Progenitor cell of endocrine pancreas (in vitro differentiated cells): ENCODE results near the gene ZYX. TPM values are rescaled to one million over a fixed set of nuclear protein-coding genes. Genes with fewer than 3 reads are reported as not detected.

Source experiments
- DNase-seq: peaks from one replicate; pipeline ENCODE4 v3.0.0; 2021; ENCODE audit warnings: low spot score; ENCODE audit not compliant: unreplicated experiment
- H3K27ac Mint-ChIP-seq: 2 replicates; pipeline ENCODE4 v1.8.0; 2021; ENCODE audit warnings: mild to moderate bottlenecking, moderate library complexity, mixed read lengths
- H3K27me3 Mint-ChIP-seq: 2 replicates; pipeline ENCODE4 v1.8.0; 2021; ENCODE audit warnings: mixed read lengths
- H3K36me3 Mint-ChIP-seq: 2 replicates; pipeline ENCODE4 v1.8.0; 2022; ENCODE audit warnings: mixed read lengths; ENCODE audit not compliant: insufficient read depth
- H3K4me1 Mint-ChIP-seq: 2 replicates; pipeline ENCODE4 v1.8.0; 2021; ENCODE audit warnings: low read depth, mixed read lengths
- H3K4me3 Mint-ChIP-seq: 2 replicates; pipeline ENCODE4 v1.8.0; 2021; ENCODE audit warnings: low read depth, mild to moderate bottlenecking, moderate library complexity, mixed read lengths
- H3K9me3 Mint-ChIP-seq: 2 replicates; pipeline ENCODE4 v1.8.0; 2021; ENCODE audit warnings: low read depth, mixed read lengths
- total RNA-seq: library from RNA; stranded (reverse); gene quantifications from 2 replicates; pipeline ENCODE4 v1.2.1, GENCODE V29; 2021
- TF ChIP-seq, protein P1 (sequence below): fragments of 200-600 bp; sonication (generic); IDR thresholded peaks from one replicate; pipeline ENCODE4 v1.5.0; 2021; ENCODE audit warnings: antibody characterized with exemption, mild to moderate bottlenecking; ENCODE audit not compliant: unreplicated experiment

ZYX gene
- total RNA-seq, 1 donor from 2014 or later = 69.0 TPM

DNA sequence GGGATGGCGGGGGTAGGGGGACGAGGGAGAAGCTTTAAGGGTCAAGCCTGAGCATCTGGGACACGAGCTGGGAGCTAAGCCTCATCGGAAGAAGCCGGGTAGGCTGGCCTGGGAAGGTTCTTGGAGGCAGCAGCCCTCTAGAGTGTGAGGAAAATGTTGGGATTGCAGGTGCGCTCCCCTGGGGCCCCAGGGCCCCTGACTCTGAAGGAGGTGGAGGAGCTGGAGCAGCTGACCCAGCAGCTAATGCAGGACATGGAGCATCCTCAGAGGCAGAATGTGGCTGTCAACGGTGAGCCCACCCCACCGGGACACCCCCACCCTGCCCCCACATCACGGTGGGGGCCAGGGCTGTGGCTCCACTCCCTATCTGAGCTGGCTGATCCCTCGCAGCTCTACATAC is 6.9 kb downstream of the ZYX start:
- Mint-ChIP-seq H3K4me1 (peaks cover under 1% of the 10 kb centered on the region), H3K27ac (no peak overlapping the region), H3K36me3 (peaks cover 12% of the 10 kb centered on the region), H3K4me3 (no peak overlapping the region), H3K9me3 (no peaks in the 10 kb centered on the region), H3K27me3 (no peaks in the 10 kb centered on the region)
- TF ChIP-seq, protein P1, sequence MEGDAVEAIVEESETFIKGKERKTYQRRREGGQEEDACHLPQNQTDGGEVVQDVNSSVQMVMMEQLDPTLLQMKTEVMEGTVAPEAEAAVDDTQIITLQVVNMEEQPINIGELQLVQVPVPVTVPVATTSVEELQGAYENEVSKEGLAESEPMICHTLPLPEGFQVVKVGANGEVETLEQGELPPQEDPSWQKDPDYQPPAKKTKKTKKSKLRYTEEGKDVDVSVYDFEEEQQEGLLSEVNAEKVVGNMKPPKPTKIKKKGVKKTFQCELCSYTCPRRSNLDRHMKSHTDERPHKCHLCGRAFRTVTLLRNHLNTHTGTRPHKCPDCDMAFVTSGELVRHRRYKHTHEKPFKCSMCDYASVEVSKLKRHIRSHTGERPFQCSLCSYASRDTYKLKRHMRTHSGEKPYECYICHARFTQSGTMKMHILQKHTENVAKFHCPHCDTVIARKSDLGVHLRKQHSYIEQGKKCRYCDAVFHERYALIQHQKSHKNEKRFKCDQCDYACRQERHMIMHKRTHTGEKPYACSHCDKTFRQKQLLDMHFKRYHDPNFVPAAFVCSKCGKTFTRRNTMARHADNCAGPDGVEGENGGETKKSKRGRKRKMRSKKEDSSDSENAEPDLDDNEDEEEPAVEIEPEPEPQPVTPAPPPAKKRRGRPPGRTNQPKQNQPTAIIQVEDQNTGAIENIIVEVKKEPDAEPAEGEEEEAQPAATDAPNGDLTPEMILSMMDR = no peak
- no peak for DNase-seq

DNA sequence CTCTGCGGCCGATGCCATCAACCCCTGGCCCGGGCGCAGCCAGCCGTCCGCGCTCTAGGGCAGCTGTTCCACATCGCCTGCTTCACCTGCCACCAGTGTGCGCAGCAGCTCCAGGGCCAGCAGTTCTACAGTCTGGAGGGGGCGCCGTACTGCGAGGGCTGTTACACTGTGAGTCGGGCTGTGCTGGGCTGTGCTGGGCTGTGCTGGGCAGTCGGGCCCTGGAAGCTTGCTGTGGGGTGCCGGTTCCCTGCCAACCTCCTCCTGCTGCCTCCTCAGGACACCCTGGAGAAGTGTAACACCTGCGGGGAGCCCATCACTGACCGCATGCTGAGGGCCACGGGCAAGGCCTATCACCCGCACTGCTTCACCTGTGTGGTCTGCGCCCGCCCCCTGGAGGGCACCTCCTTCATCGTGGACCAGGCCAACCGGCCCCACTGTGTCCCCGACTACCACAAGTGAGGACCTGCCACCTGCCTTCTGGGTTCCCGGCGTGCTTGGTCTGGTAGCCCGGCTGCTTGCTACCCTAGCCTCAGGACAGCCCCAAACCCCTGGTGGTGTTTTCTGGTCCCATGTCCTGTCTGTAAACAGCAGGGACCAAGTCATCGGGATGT is 7.5 kb downstream of the ZYX start:
- TF ChIP-seq, protein P1 = no peak
- Mint-ChIP-seq H3K27me3 (no peaks in the 10 kb centered on the region), H3K4me1 (no peaks in the 10 kb centered on the region), H3K4me3 (no peak overlapping the region), H3K27ac (no peak overlapping the region), H3K9me3 (no peaks in the 10 kb centered on the region), H3K36me3 (peaks cover 12% of the 10 kb centered on the region)
- no peak for DNase-seq

DNA sequence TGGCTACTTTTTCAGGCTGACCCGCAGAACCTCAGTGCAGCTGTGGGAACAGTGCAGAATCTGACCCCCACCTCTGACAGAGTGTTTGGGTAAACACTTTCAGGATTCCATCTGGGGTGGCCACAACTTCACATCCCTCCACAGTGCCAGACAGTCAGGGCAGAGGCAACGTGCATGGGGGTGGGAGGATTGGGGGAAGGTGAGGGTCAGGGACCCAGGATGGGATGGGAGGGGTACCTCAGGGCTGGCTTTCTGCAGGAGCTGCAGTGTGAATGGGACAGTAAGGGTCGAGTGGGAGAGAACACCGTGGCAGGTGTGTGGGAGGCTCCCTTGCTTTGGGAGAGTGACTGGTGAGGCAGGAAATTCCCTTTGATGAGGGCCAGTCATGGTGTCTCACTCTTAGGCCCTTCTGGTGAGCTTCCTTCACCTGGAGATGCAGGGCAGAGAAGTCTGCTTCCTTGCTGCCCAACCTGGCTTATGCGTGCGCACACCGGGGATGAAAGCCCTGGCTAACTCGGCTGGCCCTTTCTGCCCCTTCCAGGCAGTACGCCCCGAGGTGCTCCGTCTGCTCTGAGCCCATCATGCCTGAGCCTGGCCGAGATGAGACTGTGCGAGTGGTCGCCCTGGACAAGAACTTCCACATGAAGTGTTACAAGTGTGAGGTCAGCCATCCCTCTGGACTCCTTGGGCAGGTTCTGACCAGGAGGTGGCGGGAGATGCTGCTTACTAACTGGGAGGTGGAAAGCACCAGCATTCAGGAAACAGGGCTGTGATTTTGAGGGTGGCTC is 8.4 kb downstream of the ZYX start:
- H3K9me3 Mint-ChIP-seq = no peaks in the 10 kb centered on the region
- no peak for DNase-seq
- no peak overlapping the region for H3K4me3 Mint-ChIP-seq
- H3K27me3 Mint-ChIP-seq = no peaks in the 10 kb centered on the region
- peaks cover 14% of the 10 kb centered on the region for H3K36me3 Mint-ChIP-seq
- TF ChIP-seq, protein P1 = no peak
- no peaks in the 10 kb centered on the region for H3K4me1 Mint-ChIP-seq
- no peak overlapping the region for H3K27ac Mint-ChIP-seq

DNA sequence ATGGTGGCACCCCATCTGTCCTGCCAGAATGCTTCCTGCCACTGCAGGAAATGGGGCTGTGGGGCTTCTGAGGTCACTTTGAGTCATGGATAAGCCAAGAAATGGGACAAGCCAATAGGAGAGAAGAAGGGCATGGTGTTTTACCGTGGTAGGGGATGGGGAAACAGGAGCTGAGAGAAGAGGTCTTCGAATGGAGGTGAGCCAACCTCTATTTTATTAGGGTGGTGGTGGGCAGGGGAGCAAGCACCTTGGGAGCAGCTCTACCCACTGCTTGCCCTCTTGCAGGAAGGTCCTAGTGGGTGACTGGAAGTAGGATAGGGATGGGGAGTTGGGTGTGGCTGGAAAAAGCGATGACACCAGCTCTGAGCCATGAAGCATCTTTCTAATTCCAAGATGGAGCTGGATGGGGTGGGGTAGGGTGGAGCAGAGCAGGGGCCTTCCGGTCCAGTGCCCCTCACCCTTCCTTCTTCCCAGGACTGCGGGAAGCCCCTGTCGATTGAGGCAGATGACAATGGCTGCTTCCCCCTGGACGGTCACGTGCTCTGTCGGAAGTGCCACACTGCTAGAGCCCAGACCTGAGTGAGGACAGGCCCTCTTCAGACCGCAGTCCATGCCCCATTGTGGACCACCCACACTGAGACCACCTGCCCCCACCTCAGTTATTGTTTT is 9.1 kb downstream of the ZYX start:
- TF ChIP-seq, protein P1 = no peak
- Mint-ChIP-seq H3K27ac (no peak overlapping the region), H3K27me3 (no peaks in the 10 kb centered on the region), H3K4me1 (peaks cover 1% of the 10 kb centered on the region), H3K4me3 (no peak overlapping the region), H3K36me3 (peaks cover 17% of the 10 kb centered on the region), H3K9me3 (no peaks in the 10 kb centered on the region)
- DNase-seq = no peak

DNA sequence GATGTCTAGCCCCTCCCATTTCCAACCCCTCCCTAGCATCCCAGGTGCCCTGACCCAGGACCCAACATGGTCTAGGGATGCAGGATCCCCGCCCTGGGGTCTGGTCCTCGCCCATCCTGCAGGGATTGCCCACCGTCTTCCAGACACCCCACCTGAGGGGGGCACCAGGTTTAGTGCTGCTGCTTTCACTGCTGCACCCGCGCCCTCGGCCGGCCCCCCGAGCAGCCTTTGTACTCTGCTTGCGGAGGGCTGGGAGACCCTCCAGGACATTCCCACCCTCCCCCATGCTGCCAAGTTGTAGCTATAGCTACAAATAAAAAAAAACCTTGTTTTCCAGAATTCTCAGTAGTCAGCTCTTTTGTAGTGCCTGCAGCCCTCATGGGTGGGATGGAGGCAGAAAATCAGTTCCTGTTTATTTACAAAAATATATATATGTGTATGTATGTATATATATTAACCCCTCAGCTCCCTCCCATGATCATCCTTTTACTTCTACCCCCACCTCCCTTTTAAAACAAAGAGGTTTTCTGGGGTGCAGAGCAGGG is 9.7 kb downstream of the ZYX start:
- no peak for DNase-seq
- Mint-ChIP-seq H3K4me1 (peaks cover 6% of the 10 kb centered on the region), H3K27ac (no peak overlapping the region), H3K36me3 (peaks cover 17% of the 10 kb centered on the region), H3K27me3 (no peaks in the 10 kb centered on the region), H3K4me3 (no peak overlapping the region), H3K9me3 (no peaks in the 10 kb centered on the region)
- TF ChIP-seq, protein P1 = no peak
